NCI-H2107 treated with DMSO at 0.1 percent for 48 hours (cell line): Measurements from ENCODE around the gene GIT2.
"Not testable (repeated sequence)": the region's sequence is repeated elsewhere in the genome, so short reads cannot be mapped to it uniquely, and the experiment has no call there.

Experiments
- DNase-seq: peaks from one replicate; lab custom pipeline; 2025; ENCODE audit not compliant: unreplicated experiment; lab: John Stamatoyannopoulos, UW

GIT2 gene

DNA sequence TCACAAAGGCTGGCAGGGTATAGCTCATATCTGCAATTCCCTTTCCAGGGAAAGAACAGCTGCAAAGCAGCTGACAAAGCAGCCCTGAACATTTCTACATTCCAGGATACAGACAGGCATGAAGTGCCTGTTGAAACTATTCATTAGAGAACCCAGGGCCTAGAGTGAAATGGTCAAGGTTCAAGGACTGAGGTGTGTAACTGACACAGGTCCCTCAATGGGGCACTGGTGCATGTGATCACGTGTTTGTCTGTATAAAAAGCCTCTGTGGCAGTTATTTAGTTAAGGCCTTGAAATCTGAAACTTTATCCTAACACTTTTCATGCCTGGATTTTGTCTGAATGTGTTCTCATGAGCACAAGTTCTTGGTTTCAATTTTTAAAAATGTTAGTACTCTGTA lies 47.1 kb downstream of the GIT2 start:
- DNase-seq, result peak; percentile 93

DNA sequence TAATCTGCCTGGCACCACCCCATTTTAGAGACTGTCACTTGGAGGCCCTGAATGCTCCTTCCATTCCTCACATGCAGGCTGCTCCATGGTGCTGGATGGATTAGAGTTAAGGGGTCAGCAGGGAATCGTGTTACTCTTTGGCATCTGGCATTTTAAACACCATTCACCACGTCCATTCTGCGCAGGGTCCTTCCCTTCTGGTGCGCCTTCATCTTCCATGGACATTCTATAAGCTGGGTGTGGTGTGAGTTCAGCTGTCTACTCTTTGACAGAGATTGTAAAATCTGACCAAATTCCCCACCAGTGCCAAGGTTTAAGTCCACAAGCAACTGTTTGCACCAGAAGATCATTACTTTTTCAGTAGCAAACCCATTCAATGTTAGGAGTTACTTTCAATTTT lies 47.8 kb downstream of the GIT2 start:
- DNase-seq, result no peak

DNA sequence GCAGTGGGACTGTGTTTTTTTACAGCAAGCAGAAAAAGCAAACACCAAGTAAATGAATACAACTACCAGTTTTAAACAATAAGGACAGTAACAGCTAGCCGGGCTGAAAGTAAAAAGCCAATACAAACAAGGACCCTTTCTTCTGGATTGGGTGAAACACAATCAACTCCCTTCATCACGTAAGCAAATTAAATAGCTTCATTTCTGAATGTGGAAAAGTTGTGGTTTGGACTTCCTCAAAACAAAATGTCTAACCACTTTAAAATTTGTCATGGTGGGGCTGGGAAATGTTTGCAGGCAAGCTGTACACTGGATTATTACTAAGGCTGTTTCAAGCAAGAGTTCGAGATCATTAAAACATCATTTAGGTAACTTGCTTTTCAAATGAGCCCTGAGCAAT lies 48.6 kb downstream of the GIT2 start:
- DNase-seq, result no peak

DNA sequence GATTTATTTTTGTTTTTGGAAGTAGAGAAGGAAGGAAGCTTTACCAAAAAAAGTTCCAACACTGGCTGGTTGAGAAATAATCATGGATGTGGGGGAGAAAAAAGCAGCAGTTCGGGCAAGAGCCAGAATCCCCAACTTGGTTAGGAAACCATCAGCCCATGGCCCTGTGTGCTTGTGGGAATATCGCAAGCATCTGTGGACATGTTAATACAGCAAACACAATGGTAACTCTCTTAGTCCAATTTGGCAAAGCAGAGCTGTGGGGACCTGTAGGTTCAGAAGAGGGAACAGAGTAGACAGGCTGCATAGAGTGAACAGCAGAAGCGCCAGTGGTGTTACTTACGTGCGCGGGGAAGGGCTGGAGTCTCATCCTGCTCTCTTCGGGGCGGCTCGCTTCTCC lies 49.3 kb downstream of the GIT2 start:
- DNase-seq, result no peak

DNA sequence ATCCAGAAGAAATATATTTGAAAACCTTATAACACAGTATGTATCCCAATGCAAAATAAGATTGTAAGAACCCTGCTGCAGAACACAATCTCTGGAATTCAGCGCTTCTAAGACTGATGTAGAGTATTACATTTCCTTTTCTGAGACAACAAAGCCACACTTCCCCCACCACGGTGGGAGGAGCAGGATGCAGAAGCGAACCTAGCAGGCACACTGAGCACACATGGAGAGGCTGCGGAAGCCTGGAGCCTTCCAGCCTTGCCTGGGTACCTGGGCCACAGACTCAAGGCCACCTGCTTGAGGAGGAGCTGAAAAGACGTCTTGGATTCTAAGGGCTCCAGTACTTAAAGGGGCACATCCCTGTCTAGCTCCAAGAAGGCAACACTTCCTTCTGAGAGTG lies 49.7 kb downstream of the GIT2 start:
- DNase-seq, result no peak

DNA sequence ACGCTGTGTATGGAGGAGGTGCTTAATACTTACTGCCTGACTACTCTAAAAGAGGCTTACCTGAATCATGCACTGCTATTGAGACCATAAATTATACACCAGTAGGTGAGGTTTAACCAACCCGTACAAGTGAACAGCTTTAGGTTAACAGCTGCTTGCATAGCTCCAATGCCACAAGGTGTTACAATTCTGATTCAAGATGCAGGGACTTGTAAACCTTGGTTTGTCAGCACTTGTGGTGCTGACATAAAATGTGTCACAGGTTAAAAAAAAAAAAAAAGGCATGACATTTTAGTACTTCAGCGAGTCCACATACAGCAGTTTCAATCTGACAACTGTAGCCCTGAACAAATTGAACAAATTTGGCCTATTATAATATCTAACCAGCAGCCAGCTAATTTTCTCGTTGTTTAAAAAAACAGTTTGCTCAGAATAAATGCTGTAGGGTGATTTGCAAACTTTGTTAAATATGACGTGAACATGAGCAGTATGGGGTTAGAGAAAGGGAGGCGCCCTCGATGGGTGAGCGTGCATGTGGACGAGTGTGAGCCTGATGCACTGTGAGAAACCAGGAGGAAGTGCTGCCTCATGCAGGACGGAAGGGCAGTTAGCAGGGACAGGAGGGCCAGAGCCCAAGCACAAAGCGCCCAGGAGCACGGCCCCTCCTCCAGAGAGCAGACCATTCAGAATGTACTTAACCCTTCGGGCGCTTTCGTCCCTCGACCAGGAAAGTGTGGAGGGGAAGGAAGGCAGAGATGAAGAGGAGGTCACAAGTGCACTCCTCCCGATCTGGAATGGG lies 51.4 kb downstream of the GIT2 start:
- DNase-seq, result no peak

DNA sequence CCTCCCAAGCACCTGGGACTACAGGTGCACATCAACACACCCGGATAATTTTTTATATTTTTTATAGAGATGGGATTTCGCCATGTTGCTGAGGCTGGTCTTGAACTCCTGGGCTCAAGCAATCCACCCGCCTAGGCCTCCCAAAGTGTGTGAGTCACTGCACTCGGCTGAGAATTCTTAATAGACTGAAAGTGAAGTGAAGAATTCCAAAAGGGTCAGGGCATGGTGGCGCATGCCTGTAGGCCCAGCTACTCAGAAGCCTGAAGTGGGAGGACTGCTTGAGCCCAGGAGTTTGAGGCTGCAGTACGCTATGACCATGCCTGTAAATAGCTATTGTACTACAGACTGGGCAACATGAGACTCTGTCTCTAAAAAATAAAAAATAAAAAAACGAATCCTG lies 52.4 kb downstream of the GIT2 start:
- no peak for DNase-seq

DNA sequence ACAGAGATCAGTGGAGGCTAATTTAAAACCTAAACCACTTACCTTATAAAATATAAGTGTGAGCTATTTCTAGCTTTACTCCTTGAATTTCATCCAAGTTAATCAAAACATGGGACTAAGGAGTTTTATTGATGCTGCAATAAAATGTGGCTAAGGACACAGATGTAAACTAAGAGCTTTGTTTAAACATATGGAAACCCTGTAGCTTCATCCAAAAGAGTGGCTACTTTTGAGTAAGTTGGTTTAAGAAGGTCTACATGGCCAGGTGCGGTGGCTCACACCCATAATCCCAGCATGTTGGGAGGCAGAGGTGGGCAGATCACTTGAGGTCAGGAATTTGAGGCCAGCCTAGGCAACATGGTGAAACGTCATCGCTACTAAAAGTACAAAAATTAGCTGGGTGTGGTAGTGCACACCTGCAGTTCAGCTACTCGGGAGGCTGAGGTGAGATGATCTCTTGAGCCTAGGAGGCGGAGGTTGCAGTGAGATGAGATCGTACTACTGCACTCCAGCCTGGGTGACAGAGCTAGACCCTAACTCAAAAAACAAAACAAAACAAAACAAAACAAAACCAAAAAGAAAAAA lies 55.7 kb downstream of the GIT2 start:
- no peak for DNase-seq

DNA sequence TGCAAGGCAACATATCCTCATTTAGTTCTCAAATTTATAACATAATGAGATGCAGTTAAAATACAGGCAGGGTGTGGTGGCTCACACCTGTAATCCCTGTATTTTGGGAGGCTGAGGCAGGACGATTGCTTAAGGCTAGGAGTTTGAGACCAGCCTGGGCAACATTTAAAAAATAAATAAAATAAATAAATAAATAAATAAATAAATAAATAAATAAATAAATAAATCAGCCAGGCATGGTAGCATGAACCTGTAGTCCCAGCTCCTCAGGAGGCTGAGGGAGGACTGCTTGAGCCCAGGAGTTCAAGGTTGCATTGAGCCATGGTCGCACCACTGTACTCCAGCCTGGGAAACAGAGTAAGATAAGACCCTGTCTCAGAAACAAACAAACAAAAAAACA lies 56.7 kb downstream of the GIT2 start:
- no peak for DNase-seq

DNA sequence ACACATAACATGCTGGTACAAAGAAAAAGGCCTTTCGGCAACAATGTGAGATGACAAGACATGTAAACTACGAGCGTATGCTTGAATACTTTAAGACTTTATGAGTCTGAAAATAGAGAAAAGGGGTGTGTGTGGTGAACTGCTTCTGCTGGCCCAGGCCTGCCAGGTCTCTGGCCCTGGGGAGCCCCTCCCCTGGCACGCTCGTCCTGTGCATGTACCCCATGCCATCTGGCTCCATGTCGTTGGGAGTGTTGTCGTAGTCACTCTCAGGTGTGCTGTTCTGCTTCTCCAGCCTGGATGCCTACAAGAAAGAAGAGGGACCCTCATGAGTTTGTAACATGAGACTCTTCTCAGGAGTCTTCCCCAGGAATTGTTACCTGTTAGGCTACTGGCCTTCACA lies 57.2 kb downstream of the GIT2 start:
- DNase-seq, result no peak

DNA sequence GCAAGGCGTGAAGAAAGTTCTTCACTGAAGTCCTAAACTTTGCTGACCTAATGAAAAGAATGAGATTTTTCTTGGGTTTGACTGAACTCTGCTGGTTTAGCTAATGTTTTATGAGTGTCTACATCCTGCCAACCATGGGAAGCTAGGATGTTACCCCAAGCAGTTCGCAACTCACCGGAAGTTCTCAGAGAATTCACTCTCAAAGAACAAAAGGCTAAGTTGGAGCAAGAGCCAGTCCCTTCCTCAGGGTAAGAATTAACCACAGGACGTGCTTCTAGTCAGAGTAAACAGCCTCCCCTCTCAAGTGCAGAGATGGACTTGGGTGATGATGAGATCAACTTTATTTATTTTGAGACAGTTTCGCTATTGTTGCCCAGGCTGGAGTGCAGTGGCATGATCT lies 58.8 kb downstream of the GIT2 start:
- no peak for DNase-seq

DNA sequence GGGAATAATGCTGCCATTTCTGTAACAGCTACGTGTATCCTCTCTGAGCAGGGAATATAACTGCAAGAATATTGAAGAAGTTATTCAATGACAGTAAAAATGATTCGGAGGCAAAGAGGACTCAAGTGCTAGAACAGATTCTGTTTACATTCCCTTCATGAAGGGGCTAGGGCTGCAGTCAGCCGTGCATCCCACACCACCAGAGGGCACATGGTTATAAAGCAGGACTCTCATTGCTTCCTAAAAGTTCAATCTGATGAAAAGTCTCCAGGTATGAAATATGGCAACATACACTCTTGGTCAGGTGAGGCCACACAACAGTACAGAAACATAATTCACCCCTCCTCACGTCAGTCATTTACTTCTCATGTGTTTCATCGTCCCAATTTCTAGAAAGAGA lies 62.1 kb downstream of the GIT2 start:
- no peak for DNase-seq

DNA sequence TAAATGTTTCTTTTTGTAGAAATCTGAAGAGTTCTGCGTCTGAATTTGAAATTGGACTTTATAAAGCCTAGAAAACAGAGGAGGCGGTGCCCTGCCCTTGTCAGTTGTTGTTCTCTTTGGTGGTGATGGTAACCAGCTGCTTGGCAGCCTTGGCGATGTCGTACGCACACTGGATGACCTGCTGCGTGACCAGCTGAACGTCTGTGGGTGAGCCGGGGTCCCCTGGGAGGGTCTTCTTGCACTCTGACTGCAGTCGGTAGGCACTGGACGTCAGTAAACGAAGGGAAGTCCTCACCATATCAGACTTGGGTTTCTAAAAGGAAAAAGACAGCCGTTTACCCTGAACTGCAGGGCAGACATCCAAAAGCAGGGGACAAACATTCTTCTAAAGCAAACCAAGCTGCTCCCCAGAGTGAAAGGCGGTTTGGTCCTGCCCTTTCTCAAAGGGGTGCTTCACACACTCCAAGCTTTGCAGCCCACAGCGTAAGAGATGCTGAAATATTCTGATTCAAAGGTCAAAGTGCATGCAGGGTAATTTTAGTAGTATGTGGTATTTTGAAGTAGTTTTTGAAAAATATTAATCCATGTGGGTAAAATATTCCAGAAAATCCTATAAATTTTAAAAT lies 63.2 kb downstream of the GIT2 start:
- DNase-seq, result no peak

DNA sequence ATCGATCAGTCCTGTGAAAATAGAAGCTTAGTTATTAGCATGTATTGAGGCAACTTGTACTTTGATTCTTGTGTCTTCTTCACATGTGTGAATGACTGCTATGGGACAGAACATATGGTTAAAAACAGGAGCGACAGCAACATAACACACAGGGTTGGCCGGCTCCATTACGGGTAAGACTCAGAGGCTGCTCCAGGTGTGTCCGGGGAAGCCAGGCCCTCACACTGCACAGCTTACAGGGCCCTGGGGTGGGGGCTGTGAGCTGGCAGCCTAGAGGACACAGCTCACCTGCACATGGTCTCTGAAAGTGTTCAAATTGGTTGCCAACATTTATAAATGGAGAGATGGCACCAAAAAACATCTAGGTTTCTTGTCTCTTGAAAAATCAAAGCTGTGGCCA lies 65.0 kb downstream of the GIT2 start:
- DNase-seq, result no peak

DNA sequence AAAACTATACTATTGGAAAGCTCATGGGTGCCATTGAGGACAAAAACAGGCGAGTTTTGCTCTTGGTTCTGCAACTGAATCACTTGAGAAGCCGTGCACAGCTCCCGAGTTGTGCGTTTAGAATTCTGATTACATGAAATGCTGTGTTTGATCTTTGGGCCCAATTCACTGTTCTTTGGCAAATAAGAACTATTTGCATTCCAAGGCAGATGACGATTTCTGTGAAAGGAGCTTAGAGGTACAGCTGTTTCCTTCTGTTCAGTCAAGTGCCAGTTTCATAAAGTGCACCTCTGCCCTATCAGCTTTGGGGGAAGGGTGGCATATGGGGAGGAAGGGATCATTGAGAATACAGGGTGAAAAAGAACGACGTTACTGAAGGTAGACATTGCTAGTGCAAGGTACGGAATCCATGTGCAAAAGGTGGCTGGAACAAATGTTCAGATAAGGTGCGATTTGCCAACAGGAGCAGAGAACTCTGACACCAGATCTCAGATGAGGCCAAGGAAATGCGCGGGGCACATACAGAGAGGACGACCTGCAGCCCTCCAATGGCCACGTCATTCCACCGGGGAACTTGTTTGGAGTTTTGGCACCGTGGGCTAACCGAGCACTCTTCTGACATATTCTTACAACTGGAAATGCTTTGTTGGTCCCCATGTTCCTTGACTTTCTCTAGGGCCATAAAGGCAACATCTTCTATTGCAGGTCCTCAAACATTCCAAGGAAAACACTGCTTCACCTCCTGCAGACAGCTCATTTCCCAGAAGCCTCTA lies 66.0 kb downstream of the GIT2 start:
- no peak for DNase-seq

DNA sequence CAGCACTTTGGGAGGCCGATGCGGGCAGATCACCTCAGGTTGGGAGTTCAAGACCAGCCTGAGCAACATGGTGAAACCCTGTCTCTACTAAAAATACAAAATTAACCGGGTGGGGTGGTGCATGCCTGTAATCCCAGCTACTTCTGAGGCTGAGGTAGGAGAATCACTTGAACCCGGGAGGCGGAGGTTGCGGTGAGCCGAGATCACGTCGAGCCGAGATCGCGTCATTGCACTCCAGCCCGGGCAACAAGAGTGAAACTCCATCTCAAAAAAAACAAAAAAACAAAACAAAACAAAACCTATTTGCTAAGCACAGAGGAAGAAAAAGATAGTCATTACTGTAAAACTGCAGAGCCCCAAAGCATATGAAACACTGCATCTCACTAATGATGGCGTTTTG lies 66.8 kb downstream of the GIT2 start:
- DNase-seq, result not testable (repeated sequence)

DNA sequence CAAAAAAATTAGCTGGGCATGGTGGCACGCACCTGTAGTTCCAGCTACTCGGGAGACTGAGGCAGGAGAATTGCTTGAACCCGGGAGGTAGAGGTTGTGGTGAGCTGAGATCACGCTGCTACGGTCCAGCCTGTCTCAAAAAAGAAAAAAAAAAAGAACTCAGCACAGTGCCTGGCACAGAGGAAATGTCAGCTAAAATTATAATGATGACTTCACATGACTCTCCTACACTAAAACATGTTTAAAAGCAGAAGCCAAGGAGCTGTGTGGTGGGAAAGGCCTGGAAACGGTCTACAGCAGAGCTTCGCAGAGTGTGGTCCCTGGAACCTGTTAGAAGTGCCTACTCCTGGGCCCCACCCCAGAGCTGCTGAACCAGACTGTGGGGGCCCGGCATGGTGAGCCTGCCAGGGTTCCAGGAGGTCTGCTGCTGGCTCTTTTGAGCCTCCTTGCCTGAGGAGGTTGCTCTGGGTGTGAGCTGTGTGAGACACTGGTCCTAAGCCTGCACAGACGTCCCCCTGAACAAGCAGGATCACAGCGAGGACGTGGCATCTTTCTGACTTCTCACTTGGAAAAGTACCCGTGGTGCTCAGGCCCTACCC lies 68.0 kb downstream of the GIT2 start:
- no peak for DNase-seq

DNA sequence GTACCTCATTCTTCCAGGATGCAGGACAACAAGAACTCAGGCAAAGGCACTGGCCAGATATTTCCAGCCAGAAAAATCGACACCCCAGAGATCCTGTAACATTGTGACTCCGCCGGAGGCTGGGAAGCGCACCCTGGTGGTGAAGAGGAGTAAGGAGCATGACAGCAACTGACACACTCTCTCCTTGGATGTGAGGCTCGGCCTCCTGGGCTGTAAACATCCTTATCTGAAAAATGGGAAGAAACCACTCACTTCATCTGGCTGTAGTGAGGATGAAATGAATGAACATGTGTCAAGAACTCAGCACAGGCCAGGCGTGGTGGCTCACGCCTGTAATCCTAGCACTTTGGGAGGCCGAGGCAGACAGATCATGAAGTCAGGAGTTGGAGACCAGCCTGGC lies 68.5 kb downstream of the GIT2 start:
- DNase-seq, result no peak

DNA sequence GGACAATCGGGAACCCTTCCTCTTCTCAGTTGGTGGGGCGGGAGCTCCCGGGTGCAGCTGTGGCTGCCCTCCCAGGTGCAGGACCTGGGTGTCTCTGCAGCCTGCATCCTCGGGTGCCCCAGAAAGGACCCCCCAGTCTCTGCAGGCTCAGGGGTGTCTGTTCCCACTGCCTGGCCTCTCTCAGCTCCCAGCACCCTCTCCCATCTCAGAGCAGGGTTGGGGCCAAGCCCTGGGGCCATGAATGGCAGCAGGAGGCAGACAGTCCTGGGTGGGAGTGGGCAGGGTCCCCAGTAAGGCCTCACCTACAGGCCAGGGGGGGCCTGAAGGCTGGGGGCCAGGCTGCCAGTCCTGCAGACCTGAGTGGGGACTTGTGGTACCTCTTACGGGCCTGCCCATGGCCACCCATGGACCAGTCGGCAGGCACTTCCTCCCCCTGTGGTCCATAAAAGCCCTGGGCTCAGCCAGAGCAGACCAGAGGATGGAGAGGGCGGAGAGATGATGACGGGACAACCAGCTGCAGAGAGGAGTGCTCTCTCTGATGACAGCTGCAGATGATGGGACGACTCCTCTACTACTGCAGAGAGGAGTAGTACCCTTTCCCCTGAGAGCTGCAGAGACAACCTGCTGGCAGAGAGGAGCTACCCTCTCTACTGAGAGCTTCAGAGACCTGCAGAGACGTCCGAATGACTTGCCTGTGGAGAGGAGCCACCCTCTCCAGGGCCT lies 69.5 kb downstream of the GIT2 start:
- DNase-seq, result no peak

DNA sequence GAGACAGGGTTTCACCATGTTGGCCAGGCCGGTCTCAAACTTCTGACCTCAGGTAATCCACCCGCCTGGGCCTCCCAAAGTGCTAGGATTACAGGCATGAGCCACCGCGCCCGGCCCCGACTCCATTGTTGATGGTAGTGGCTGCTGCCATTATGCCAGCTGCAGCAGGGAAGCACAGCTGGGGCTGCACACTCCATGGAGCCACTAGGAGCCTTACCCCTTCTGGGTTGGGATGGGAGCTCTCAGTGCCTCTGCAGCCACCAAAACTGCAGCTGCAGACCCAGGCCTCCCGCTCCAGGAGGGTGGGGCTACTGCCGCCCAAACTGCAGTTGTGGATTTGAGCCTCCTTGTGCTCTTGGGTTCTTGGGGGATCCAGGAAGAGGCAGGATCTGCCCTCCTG lies 70.2 kb downstream of the GIT2 start:
- DNase-seq, result no peak
